ENCODE results near the gene TFAP2C.
"Not testable (repeated sequence)": the region's sequence is repeated elsewhere in the genome, so short reads cannot be mapped to it uniquely, and the experiment has no call there.

The TFAP2C gene

GRCh38 chr20:56637576-56637975 lies 8.5 kb downstream of the TFAP2C start:
- DNase-seq (ENCODE audit: low read depth): no peak
- H3K4me3 ChIP-seq (ENCODE audit: low read depth, low read length): no peak overlapping the region

GRCh38 chr20:56646599-56646998 lies 17.5 kb downstream of the TFAP2C start:
- TF ChIP-seq CTCF (conservative IDR thresholded peaks at IDR 0.05; ENCODE audit: low read depth, low read length): no peak
- DNase-seq (ENCODE audit: low read depth): no peak
- no peak overlapping the region for H3K4me3 ChIP-seq (ENCODE audit: low read depth, low read length)

More at GRCh38 chr20:56637576-56637975, 8.5 kb downstream of the TFAP2C start:
- TF ChIP-seq CTCF (conservative IDR thresholded peaks at IDR 0.05; ENCODE audit: low read depth, low read length): no peak

GRCh38 chr20:56653211-56653610 lies 24.1 kb downstream of the TFAP2C start:
- DNase-seq (ENCODE audit: low read depth): no peak
- H3K4me3 ChIP-seq (ENCODE audit: low read depth, low read length): no peak overlapping the region
- no peak for TF ChIP-seq CTCF (conservative IDR thresholded peaks at IDR 0.05; ENCODE audit: low read depth, low read length)

- DNase-seq (ENCODE audit: low read depth): no peak
- H3K4me3 ChIP-seq (ENCODE audit: low read depth, low read length): no peak overlapping the region
- no peak for TF ChIP-seq CTCF (conservative IDR thresholded peaks at IDR 0.05; ENCODE audit: low read depth, low read length)
Observed at GRCh38 chr20:56656632-56657031, 27.5 kb downstream of the TFAP2C start.

- no peak for DNase-seq (ENCODE audit: low read depth)
- TF ChIP-seq CTCF (conservative IDR thresholded peaks at IDR 0.05; ENCODE audit: low read depth, low read length): no peak
- no peak overlapping the region for H3K4me3 ChIP-seq (ENCODE audit: low read depth, low read length)
Observed at GRCh38 chr20:56657879-56658278, 28.8 kb downstream of the TFAP2C start.

- not testable (repeated sequence) for DNase-seq (ENCODE audit: low read depth); H3K4me3 ChIP-seq (ENCODE audit: low read depth, low read length)
Observed at GRCh38 chr20:56658341-56658947, 29.3 kb downstream of the TFAP2C start.

GRCh38 chr20:56663660-56664059 lies 34.6 kb downstream of the TFAP2C start:
- H3K4me3 ChIP-seq (ENCODE audit: low read depth, low read length): no peak overlapping the region
- no peak for DNase-seq (ENCODE audit: low read depth)
- no peak for TF ChIP-seq CTCF (conservative IDR thresholded peaks at IDR 0.05; ENCODE audit: low read depth, low read length)

Measured in choroid plexus epithelial cell (primary cell).